ENCODE results near the gene HARS2. TPM values are rescaled to one million over a fixed set of nuclear protein-coding genes. Genes with fewer than 3 reads are reported as not detected.
A peak's percentile ranks its signal among the peaks of the same experiment; 100 is the strongest.

Gene HARS2
- total RNA-seq, 1 experiment from 2014 or later, result 28.8 TPM

- Histone ChIP-seq H2AFZ (peak overlapping the region; percentile 98), H3K9me3 (ENCODE audit: insufficient read depth, low read depth) (no peaks in the 10 kb centered on the region), H3K4me1 (replicated peaks; ENCODE audit: insufficient read depth) (peaks cover 25% of the 10 kb centered on the region), H3F3A (ENCODE audit: insufficient read depth, low read depth) (peaks cover 21% of the 10 kb centered on the region), H3K27me3 (ENCODE audit: insufficient read depth, low read depth) (no peaks in the 10 kb centered on the region), H3K79me2 (ENCODE audit: low read depth) (peaks cover 54% of the 10 kb centered on the region), H3K27ac (peak overlapping the region; percentile 68), H3K4me3 (peak overlapping the region; percentile 96), H3K4me2 (peak overlapping the region; percentile 92), H3K9me2 (ENCODE audit: insufficient read depth) (no peaks in the 10 kb centered on the region), H4K20me1 (ENCODE audit: insufficient read depth) (0 out of 2 replicates have a peak, but pooled peaks cover 4% of the 10 kb centered on the region), H3K36me3 (ENCODE audit: low read depth) (peaks cover 17% of the 10 kb centered on the region; the same call in 1 of the 2 replicates)
- TF ChIP-seq EZH2 (IDR thresholded peaks at IDR 0.05; ENCODE audit: low read depth), result no peak
- TF ChIP-seq, protein P1, sequence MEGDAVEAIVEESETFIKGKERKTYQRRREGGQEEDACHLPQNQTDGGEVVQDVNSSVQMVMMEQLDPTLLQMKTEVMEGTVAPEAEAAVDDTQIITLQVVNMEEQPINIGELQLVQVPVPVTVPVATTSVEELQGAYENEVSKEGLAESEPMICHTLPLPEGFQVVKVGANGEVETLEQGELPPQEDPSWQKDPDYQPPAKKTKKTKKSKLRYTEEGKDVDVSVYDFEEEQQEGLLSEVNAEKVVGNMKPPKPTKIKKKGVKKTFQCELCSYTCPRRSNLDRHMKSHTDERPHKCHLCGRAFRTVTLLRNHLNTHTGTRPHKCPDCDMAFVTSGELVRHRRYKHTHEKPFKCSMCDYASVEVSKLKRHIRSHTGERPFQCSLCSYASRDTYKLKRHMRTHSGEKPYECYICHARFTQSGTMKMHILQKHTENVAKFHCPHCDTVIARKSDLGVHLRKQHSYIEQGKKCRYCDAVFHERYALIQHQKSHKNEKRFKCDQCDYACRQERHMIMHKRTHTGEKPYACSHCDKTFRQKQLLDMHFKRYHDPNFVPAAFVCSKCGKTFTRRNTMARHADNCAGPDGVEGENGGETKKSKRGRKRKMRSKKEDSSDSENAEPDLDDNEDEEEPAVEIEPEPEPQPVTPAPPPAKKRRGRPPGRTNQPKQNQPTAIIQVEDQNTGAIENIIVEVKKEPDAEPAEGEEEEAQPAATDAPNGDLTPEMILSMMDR (conservative IDR thresholded peaks at IDR 0.05), result no peak
- BruUV-seq (replicated peaks), result TSS peak; percentile 45
- ChIA-PET CTCF (interaction anchor here (0.6 kb wide), 2 partner anchors 29 to 911 kb away, joined by 3 read pairs; no protein-coding TSS in a partner anchor), POLR2A (ENCODE audit: unreplicated experiment) (interaction anchor here (0.6 to 1.5 kb wide), 3 partner anchors 10 to 1017 kb away, joined by 4 to 11 read pairs (median 9); partner anchors contain the start of gene ZMAT2)
- intact Hi-C loops (cut with micrococcal nuclease; ENCODE audit: unreplicated experiment), result no loop called here
- DNase-seq, result no peak
These were observed 801 bp upstream of the HARS2 start for GRCh38 chr5:140690376-140690932.

DNA sequence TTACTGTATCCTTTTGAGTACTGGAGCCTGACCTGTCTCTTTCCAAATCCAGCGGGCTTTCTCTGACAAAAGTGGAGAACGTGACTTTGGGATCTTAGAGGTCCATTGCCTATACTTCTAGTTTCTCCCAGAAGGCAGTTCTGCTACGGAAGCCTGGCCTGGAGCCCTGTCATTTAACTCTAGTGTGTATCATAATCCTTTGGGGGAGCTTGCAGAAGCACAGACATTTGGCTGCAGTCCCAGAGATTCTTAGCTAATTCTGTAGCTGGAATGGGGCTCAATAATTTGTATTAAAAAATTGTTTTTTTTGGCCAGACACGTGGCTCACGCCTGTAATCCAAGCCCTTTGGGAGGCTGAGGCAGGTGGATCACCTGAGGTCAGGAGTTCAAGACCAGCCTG is 3.0 kb downstream of the HARS2 start:
- no peaks in the 10 kb centered on the region for H3K9me3 ChIP-seq (ENCODE audit: insufficient read depth, low read depth)
- peaks cover 25% of the 10 kb centered on the region for H3K4me1 ChIP-seq (replicated peaks; ENCODE audit: insufficient read depth)
- no peak overlapping the region for H3K27ac ChIP-seq
- POLR2A ChIA-PET (ENCODE audit: unreplicated experiment), result no interaction called here
- TF ChIP-seq EZH2 (IDR thresholded peaks at IDR 0.05; ENCODE audit: low read depth), result no peak
- no peak overlapping the region for H3K4me2 ChIP-seq
- CTCF ChIA-PET, result no interaction called here
- H4K20me1 ChIP-seq (ENCODE audit: insufficient read depth), result 0 out of 2 replicates have a peak, but pooled peaks cover 4% of the 10 kb centered on the region
- H3K9me2 ChIP-seq (ENCODE audit: insufficient read depth), result no peaks in the 10 kb centered on the region
- peaks cover 25% of the 10 kb centered on the region for H3K36me3 ChIP-seq (ENCODE audit: low read depth)
- no peak overlapping the region for H2AFZ ChIP-seq
- H3F3A ChIP-seq (ENCODE audit: insufficient read depth, low read depth), result peaks cover 36% of the 10 kb centered on the region
- H3K79me2 ChIP-seq (ENCODE audit: low read depth), result peaks cover 46% of the 10 kb centered on the region
- DNase-seq, result no peak
- H3K27me3 ChIP-seq (ENCODE audit: insufficient read depth, low read depth), result no peaks in the 10 kb centered on the region
- intact Hi-C loops (cut with micrococcal nuclease; ENCODE audit: unreplicated experiment), result no loop called here
- no peak overlapping the region for H3K4me3 ChIP-seq
- no TSS peak for BruUV-seq (replicated peaks)

- Histone ChIP-seq H3K9me3 (ENCODE audit: insufficient read depth, low read depth) (no peaks in the 10 kb centered on the region), H2AFZ (no peak overlapping the region), H4K20me1 (ENCODE audit: insufficient read depth) (0 out of 2 replicates have a peak, but pooled peaks cover 4% of the 10 kb centered on the region), H3K4me2 (no peak overlapping the region), H3K27ac (no peak overlapping the region), H3F3A (ENCODE audit: insufficient read depth, low read depth) (peaks cover 23% of the 10 kb centered on the region), H3K27me3 (ENCODE audit: insufficient read depth, low read depth) (no peaks in the 10 kb centered on the region), H3K79me2 (ENCODE audit: low read depth) (peaks cover 40% of the 10 kb centered on the region), H3K4me3 (no peak overlapping the region), H3K9me2 (ENCODE audit: insufficient read depth) (no peaks in the 10 kb centered on the region), H3K36me3 (ENCODE audit: low read depth) (peaks cover 37% of the 10 kb centered on the region), H3K4me1 (replicated peaks; ENCODE audit: insufficient read depth) (peaks cover 27% of the 10 kb centered on the region)
- TF ChIP-seq EZH2 (IDR thresholded peaks at IDR 0.05; ENCODE audit: low read depth), result no peak
- TF ChIP-seq, protein P1 (conservative IDR thresholded peaks at IDR 0.05), result no peak
- DNase-seq, result no peak
- intact Hi-C loops (cut with micrococcal nuclease; ENCODE audit: unreplicated experiment), result no loop called here
- ChIA-PET POLR2A (ENCODE audit: unreplicated experiment) (no interaction called here), CTCF (no interaction called here)
- no TSS peak for BruUV-seq (replicated peaks)
These were observed 5.7 kb downstream of the HARS2 start for GRCh38 chr5:140696891-140697492.

All from PC-9 (cell line).